CD4-positive, alpha-beta T cell treated with Interleukin-6 for 4 hours (primary cell): Measurements from ENCODE around the gene COL6A2.
"Not testable (repeated sequence)": the region's sequence is repeated elsewhere in the genome, so short reads cannot be mapped to it uniquely, and the experiment has no call there.

ENCODE experiments used
- DNase-seq: peaks from one replicate; pipeline ENCODE4 v3.0.0-alpha.2; 2020; ENCODE audit warnings: mixed read lengths

The COL6A2 gene

DNA sequence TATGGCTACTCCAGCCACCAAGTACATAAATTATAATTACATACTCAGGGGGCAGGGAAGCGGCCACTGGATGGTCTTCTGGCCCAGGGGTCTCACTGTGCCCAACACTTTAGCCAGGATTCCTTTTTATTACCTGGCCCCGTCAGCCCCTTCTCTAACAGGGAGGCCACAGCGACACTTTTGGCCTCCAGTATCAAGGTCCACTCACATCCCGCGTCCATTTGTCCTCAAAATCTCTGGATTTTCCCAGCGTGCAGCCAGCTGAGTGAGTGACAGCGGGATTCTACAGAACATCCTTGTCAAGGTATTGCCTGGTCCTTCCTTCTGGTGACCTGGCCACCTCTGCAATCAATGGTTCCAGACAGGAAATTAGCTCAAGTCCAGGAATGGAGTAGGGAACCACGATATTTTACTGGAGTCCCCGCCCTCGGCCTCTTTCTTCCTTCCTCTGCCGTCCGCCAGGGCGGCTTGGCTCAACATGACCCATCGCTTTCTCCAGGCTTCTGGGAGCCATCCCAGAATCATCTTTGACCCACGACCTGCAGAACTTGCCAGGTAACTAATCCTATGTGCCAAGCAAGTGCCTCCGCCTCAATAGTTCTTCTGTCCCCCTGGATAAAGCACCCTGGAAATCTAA lies 2.7 kb upstream of the COL6A2 start:
- no peak for DNase-seq

DNA sequence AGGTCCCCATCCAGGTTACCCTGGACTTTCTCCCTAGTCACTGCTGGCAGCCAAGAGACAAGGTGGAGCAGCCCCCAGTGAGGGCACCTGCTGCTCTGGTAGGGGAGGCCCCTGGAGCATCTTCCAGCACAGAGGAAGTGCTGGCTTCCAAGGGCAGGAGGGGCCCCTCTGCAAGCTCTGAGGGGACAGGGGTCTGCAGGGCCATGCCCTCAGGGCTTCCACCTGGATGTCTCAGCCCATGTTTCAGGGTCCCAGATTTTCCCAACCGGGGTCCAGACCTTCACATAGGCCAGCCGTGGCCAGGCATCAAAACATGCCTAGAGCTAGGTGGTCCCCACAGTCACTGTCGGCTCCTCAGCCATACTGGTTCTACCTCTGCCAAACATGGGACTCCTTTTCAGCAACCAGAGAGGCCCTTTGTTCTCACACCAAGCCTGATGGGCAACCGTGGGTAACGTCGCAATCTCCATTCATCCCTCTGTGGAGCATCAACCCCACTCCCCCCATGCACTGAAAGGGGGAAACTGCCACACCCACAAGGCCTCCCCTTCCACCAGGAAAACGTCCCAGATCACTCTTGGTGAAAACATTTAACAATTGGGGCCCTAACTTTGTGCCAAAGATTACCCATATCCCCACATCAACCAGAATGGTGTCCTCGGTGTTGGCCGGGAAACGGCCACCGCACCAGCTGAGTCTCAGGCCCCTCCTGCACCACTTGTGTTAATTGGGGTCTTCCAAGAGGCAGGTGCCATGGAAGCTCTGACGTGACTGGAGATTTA lies 1.9 kb upstream of the COL6A2 start:
- no peak for DNase-seq

DNA sequence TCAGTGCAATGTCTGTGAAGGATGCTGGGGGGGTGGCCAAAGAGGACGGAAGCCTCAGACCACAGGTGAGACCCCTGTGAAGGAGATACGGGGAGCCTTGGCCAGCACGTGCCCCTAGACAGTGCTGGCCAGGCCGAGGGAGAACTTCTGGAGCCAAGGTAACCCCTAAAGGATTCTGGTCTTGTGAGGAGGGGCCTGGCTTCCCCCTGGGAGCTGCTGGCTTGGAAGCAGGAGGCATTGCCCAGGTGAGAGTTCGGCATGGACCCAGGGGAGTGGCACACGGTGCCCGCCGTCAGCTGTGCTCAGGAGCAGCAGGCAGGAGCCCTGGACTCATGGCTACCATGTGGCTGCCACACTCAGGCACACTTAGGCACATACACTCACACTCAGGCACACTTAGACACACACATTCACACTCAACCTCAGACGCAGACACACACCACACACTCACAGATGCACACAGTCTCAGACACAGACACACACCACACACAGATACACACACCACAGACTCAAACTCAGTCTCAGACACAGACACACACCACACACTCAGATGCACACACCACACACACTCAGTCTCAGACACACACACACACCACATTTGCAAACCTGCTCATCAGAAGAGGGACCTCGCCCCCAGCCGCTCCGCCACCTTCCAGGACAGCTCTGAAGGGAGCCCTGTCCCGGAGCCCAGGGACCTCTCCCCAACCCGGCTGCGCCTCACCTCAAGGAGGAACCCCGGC lies 1.1 kb upstream of the COL6A2 start:
- no peak for DNase-seq

DNA sequence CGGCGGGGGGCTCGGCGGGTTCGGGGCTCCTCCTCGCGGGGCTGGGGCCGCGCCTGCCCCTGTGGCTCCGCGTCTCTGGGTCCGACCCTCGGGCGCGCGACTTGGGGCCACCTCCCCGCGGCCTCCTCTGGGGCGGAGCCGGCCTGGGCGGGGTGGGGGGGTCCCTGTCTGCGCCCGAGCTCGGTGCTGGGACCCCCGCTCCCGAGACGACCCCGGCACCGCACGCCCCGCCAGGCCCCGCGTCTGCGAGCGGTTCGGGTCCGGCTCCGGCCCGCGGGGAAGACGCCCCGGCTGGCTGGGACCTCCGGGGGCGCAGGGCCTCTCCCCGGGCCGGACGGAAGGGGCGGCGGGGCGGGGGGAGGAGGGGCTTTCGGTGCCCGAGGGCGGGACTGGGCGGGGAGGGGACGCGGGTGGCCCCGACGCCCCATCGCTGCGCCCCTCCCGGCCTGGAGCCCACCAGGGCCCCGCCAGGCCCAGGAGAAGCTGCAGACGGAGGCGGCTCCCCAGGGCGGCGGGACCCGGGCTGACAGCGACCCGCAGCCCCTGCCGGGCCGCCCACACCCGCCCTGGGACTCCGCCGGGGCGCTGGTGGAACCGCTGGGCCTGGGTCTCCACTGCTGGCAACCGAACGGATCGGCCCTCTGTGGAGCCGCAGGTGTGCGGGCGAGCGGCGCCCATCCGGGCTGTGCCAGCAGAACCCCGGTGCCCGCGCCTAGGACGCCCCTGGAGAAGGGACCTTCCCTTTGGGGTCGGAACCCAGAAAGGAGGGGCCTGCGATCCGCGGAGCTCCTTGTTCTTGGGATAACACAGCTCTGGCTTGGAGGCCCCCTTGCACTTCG lies 610 bp downstream of the COL6A2 start:
- peak; percentile 51 for DNase-seq

DNA sequence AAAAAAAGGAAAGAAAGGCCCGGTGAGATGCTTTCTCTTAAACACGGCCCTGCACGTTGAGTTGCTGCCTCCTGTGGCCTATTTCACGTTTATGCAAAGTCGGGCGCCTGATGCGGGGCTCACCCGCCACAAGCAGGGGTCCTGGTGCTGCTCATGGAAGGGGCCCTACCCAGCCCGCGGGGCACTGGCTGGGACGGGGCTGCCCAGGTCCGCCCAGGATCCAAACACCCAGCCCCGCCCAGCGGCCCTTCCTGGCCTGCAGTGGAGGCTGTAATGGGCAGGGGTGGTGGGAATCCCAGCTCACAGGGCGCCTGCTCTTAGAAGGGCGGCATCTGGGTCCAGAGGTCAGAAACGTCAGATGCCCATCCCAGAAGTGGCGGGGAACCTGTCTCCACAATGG lies 1.6 kb downstream of the COL6A2 start:
- no peak for DNase-seq

DNA sequence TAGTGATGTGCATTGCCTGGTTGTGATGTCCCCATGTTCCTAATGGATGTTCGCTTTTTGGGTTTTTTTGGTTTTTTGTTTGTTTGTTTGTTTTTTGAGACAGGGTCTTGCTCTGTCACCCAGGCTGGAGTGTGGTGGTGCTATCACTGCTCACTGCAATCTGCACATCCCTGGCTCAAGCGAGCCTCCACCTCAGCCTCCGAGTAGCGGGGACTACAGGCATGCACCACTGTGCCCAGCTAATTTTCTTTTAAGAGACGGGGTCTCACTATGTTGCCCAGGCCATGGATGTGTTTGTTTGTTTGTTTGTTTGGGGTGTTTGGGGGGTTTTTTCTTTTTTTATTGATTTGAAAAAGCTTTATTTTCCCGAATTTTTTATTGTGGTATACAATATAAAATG lies 2.1 kb downstream of the COL6A2 start:
- DNase-seq: no peak

DNA sequence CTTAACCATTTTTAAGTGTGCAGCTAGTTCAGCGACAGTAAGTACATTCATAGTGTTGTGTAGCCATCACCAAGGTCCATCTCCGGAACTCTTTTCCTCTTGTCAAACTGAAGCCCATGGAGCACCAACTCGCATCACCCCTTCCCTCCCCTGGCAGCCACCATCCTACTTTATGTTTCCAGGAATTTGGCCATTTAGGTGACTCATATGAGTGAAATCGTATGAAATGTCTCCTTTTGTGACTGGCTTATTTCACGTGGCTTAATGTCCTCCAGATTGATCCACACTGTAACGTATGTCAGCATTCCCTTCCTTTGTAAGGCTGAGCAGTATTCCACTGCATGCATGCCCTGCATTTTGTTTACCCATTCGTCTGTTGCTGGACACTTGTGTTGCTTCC lies 2.5 kb downstream of the COL6A2 start:
- DNase-seq: no peak

DNA sequence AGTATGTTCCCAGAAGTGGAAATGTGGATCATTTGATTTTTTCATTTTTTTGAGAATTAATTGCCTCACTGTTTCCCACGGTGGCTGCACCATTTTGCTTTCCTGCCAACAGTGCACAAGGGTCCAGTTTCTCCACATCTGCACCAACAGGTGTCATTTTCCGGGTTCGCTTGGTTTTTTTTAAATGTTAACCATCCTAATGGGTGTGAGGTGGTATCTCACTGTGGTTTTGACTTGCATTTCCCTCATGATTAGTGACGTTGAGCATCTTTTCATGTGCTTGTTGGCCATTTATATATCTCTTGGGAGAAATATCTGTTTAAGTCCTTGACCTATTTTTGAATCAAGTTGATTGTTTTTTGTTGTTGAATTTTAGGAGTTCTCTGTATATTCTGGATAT lies 3.0 kb downstream of the COL6A2 start:
- no peak for DNase-seq

DNA sequence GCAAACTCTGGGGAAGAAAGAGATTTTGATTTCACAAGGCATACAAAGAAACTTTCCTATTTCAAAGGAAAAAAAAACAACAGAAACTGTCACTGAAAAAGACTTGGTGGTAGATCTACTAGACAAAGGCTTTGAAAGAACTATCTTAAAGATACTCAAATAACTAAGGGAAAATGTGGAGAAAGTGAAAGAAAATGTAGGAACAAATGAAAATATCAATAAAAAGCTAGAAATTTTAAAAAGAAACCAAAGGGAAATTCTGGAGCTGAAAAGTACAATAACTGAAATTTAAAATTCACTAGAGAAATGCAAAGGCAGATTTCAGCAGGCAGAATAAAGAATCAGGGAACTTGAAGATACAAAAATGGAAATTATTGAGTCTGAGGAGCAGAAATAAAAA lies 6.2 kb downstream of the COL6A2 start:
- DNase-seq: no peak

DNA sequence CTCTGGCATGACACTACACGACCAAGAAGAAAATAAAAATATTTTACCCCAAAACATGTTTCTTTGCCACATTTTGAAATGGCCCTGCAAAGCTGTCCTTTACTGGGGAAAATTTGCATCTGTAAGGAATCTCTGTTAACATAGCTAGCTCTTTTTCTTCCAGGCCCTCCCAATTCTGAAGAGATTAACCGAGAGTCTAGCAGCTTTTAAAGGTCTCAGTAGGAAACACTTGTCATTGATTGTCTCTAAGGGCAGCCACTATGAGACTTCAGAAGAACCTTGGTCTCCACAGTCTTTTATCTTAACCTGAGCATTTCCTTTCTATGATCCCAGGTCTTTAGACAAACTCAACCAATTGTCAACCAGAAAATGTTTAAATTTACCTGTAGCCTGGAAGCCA lies 9.5 kb downstream of the COL6A2 start:
- not testable (repeated sequence) for DNase-seq

DNA sequence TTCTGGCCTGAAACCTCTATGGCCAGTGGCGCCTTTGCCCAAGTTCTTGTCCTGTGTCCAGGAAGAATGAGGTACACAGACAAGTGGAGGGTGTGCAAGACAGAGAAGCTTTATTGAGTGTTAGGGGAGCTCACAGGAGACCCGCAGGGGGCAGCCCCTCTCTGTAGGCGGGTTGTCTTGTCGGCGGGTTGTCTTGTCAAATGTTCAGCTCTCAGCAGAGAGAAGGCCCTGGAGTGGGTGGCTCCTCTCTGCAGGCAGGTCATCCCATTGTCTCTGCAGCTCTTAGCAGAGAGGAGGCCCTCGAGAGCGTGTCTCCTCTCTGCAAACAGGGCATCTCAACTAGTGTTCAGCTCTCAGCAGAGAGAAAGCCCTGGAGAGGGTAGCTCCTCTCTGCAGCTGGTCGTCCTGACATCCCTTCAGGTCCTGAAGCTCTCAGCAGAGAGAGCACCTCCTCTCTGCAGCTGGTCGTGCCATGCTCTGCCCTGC lies 11.0 kb downstream of the COL6A2 start:
- DNase-seq: no peak

DNA sequence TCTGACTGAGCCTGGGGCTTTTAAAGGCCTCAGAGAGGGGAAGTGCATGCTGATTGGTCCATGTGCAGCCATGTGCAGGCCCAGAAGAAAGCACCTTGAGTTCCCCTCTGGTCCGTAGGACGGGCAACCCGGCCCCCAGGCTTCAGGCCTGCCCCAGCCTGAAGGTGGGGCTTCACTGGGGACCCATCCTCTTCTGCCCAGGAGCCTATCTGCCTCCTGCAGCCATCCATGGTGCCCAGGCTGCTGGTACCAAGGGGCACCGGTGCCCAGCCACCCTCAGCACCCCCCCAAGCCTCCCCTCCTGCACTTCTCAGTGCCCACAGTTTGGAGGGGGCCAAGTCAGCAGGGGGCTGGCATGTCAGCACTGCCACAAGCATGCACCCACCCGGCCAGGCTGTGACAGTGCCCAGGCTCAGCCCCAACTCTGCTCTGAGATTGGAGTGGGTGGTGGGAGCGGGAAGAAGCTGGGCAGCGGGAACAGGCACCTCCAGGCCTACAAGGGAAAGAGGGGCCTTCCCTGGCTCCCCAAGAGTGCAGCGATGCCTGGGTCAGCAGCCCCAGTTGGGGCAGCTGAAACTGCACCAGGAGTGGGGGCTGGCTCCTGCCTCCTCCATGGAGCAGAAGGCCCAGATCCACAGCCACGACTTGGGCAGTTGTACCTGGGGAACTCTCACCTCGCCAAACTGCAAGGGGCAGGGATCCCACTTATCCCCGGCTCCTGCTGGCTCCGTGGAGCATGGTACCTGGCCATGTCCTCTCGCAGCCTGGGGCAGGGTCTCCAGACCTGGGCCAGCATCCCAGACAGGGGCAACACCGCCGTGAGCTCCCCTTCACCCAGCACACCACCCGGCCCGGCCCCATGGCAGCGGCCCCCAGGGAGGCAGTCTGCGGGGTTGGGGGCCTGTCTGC lies 11.7 kb downstream of the COL6A2 start:
- DNase-seq: no peak

DNA sequence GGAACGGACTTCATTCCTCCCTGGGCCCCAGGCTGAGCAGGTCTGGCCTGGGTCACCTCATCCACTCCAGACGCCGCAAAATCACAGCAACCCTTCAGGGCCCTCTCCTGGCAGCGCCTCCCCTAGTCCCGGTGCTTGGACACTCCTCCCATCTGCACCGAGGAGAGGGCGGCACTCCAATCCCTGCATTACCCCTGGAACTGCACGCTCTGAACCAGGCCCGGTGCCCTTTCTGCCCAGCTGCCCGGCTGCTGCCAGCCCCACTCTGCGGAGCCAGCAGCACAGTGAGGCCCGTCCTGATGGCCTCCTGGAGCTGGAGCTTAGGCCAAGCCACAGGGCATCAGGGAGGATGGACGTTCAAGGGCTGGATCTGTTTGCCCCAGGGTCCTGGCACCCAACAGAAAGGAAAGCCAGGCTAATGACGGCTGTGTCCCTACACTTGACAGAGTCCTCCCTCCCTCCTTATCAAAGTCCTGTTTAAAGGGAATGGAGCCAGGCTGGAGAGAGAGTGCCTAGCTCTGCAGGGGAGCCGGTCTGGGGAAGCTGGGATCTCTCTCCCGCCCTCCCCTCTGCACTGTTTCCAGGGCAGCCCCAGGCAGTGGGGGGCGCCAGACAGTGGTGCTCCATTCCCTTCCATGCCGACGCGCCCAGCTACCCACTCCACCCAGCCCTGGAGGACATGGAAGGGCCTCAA lies 12.7 kb downstream of the COL6A2 start:
- no peak for DNase-seq

DNA sequence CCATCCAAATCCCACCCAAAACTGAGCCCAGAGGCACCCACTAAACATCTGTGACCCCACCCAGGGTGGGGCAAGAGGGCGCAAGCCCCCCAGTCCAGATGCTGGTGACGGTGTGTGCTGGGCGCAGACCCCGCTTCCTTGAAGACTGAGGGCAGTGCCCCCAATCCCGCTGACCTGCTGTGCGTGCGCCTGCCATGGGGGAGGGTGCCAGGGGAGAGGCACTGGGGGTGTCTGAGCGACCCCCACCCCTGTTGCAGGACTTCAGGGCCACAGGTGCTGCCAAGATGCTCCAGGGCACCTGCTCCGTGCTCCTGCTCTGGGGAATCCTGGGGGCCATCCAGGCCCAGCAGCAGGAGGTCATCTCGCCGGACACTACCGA lies 13.3 kb downstream of the COL6A2 start:
- DNase-seq: no peak

DNA sequence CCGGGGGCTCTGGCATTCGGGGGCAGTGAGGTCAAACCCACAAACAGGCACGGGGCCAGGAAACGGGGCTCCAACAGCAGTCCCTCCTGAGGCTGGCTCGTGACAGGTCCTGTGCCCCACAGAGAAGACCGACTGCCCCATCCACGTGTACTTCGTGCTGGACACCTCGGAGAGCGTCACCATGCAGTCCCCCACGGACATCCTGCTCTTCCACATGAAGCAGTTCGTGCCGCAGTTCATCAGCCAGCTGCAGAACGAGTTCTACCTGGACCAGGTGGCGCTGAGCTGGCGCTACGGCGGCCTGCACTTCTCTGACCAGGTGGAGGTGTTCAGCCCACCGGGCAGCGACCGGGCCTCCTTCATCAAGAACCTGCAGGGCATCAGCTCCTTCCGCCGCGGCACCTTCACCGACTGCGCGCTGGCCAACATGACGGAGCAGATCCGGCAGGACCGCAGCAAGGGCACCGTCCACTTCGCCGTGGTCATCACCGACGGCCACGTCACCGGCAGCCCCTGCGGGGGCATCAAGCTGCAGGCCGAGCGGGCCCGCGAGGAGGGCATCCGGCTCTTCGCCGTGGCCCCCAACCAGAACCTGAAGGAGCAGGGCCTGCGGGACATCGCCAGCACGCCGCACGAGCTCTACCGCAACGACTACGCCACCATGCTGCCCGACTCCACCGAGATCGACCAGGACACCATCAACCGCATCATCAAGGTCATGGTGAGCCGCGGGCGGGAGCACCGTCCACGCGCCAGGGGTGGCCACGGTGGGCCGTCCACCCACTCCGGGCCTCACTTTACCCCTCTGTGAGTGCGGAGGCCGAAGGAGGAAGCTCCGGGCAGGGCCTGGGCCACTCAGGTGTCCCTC lies 14.2 kb downstream of the COL6A2 start:
- DNase-seq: no peak

DNA sequence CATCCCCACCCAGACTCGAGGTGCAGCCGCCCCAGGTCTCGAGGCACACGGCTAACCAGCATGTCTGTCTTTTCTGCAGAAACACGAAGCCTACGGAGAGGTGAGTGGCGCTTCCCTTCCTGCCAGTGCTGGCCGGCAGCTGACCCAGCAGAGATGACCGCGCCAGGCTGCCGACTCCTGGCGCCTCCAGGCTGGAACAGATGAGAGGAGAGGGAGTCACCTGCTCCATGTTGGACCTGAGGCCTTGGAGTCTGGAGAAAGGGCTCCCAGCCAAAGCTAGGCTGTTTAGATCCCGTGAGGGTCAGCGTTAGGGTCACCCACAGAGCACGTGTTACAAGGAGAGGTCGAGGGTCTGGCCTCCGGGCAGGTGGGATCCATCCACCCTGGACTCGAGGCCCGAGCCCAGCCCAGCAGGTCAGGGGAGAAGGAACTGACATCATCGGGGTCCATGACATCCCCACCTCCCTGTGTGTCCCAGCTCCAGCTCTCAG lies 14.9 kb downstream of the COL6A2 start:
- DNase-seq: no peak

DNA sequence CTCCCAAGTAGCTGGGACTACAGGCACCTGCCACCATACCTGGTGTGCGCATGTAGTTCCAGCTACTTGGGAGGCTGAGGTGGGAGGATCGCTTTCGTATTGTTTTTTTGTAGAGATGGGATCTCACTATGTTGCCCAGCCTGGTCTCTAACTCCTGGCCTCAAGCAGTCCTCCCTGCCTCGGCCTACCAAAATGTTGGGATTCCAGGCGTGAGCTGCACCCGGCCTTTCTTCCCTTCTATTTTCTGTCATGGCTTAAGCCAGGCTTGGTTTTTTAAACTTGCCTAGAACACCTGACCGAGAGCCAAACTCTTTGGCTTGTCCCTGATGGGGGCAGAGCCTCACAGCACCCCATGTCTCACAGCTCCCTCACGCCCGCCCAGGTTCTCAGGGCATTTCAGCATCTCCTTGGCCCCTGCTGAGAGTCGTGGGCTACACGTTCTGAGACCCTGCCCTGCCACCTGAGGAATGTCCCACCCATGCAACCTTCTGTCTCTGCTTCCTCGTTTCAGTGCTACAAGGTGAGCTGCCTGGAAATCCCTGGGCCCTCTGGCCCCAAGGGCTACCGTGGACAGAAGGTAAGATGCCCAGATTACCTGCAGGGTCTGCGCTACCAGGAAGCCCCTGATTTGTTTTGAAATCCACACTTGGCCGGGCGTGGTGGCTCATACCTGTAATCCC lies 15.7 kb downstream of the COL6A2 start:
- no peak for DNase-seq

DNA sequence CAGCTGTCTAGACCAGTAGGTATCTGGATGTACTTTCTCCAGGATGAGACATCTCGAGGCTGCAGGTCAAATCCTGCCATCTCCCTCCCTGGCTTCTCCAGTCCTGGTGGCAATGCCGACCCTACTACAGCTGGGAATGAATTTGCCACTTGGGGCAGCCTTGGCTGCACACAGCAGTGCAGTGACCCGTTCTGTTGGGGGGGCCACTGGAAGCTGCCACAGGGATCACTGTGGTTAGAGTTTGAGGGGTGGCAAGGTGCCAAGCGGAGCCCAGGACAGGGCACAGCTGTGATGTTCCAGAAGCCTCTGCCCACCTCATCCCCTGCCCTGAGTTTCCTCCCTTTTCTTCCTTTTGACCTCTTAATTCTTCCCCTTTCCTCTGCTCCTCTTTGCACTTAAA lies 17.1 kb downstream of the COL6A2 start:
- DNase-seq: no peak

DNA sequence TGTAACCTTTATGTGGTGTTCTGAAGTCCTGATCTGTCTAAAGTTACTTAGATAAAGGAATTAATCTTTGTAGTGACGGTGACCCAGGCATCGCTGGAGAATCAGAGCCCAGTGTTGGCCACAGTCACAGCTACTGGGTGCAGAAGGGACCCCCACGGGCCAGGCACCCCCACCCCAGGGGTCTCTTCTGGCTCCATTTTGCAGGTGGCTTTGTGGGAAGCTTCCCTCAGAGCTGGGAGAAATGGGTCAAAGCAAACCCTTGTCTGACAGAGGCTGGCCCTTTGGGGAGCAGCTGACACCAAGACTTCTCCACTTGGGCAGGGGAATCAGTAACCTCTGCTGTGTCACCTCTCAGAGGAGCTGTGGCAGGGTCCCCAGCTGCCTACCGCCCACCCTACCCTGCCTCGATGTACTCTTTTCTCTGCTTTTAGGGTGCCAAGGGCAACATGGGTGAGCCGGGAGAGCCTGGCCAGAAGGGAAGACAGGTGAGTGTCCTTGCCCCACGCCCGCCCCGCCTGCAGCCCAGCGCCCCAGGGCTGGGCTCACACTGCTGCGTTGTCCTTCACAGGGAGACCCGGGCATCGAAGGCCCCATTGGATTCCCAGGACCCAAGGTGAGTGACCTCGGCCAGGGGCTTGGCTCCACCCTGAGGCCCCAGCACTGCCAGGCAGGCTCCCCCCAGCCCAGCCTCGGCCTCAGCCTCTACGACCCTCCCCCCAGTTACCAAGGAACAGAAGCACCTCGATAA lies 17.7 kb downstream of the COL6A2 start:
- DNase-seq: no peak
